WTC11 (cell line): Measurements from ENCODE around the gene ASTN2. TPM values are rescaled to one million over a fixed set of nuclear protein-coding genes. Genes with fewer than 3 reads are reported as not detected.

Source experiments
- ATAC-seq: fragments of 200-7000 bp; cut with Tn5 transposase; 2 replicates; pipeline ENCODE4 v1.10.0; 2021; ENCODE audit warnings: mild to moderate bottlenecking, moderate library complexity
- CTCF ChIA-PET: fragments of 300-600 bp; sonication (Branson Sonifier 250); formaldehyde crosslinking; loops from one replicate; lab custom pipeline; 2021; ENCODE audit warnings: antibody characterized with exemption; lab: Charles Lee
- POLR2A ChIA-PET: fragments of 350-600 bp; sonication (Branson Sonifier 250); formaldehyde crosslinking; loops from one replicate; lab custom pipeline; 2021; ENCODE audit warnings: antibody characterized with exemption; lab: Charles Lee
- DNase-seq: peaks from one replicate; pipeline ENCODE4 v3.0.0; 2021; ENCODE audit warnings: low spot score
- H3K27ac Mint-ChIP-seq: 2 replicates; pipeline ENCODE4 v1.8.0; 2021; ENCODE audit warnings: mixed read lengths
- H3K27me3 Mint-ChIP-seq: 2 replicates; pipeline ENCODE4 v1.8.0; 2021; ENCODE audit warnings: low read depth, mild to moderate bottlenecking, moderate library complexity, mixed read lengths
- H3K36me3 Mint-ChIP-seq: 2 replicates; pipeline ENCODE4 v1.8.0; 2021; ENCODE audit warnings: mixed read lengths
- H3K4me1 Mint-ChIP-seq: 2 replicates; pipeline ENCODE4 v1.8.0; 2022; ENCODE audit warnings: mixed read lengths
- H3K4me3 Mint-ChIP-seq: 2 replicates; pipeline ENCODE4 v1.8.0; 2021; ENCODE audit warnings: mild to moderate bottlenecking, moderate library complexity, mixed read lengths
- H3K9me3 Mint-ChIP-seq: 2 replicates; pipeline ENCODE4 v1.8.0; 2021; ENCODE audit warnings: mixed read lengths
- ATF2 ChIP-seq: sonication (generic); formaldehyde crosslinking; IDR thresholded peaks from 2 replicates; pipeline ENCODE4 v1.8.1; 2022; ENCODE audit warnings: low read depth, missing genetic modification reagents, borderline replicate concordance
- ATF3 ChIP-seq: sonication (generic); formaldehyde crosslinking; conservative IDR thresholded peaks from 2 replicates; pipeline ENCODE4 v1.8.1; 2022; ENCODE audit warnings: mild to moderate bottlenecking, missing genetic modification reagents
- E2F5 ChIP-seq: sonication (generic); formaldehyde crosslinking; IDR thresholded peaks from 2 replicates; pipeline ENCODE4 v1.8.1; 2022; ENCODE audit warnings: mild to moderate bottlenecking, moderate library complexity, missing genetic modification reagents
- ESRRA ChIP-seq: sonication (generic); formaldehyde crosslinking; IDR thresholded peaks from 2 replicates; pipeline ENCODE4 v1.8.1; 2022; ENCODE audit warnings: mild to moderate bottlenecking, missing genetic modification reagents, borderline replicate concordance
- FOXK1 ChIP-seq: sonication (generic); formaldehyde crosslinking; IDR thresholded peaks from 2 replicates; pipeline ENCODE4 v1.8.0; 2022; ENCODE audit warnings: mild to moderate bottlenecking, moderate library complexity, missing genetic modification reagents
- HMGA2 ChIP-seq: fragments of 250-450 bp; sonication (Bioruptor Pico); IDR thresholded peaks from 2 replicates; pipeline ENCODE4 v1.4.0; 2021; ENCODE audit warnings: mild to moderate bottlenecking, moderate library complexity
- MXD4 ChIP-seq: fragments of 250-450 bp; sonication (Bioruptor Pico); IDR thresholded peaks from 2 replicates; pipeline ENCODE4 v1.8.0; 2021; ENCODE audit warnings: mild to moderate bottlenecking, moderate library complexity, borderline replicate concordance
- NFATC4 ChIP-seq: fragments of 250-450 bp; sonication (Bioruptor Pico); IDR thresholded peaks from 2 replicates; pipeline ENCODE4 v1.9.0; 2021; ENCODE audit warnings: mild to moderate bottlenecking
- NR2C2 ChIP-seq: sonication (generic); formaldehyde crosslinking; IDR thresholded peaks from 2 replicates; pipeline ENCODE4 v1.8.0; 2022; ENCODE audit warnings: mild to moderate bottlenecking, missing genetic modification reagents
- SOX15 ChIP-seq: fragments of 250-450 bp; sonication (Bioruptor Pico); IDR thresholded peaks from 2 replicates; pipeline ENCODE4 v1.9.0; 2021; ENCODE audit warnings: mild to moderate bottlenecking
- SP1 ChIP-seq: sonication (generic); formaldehyde crosslinking; conservative IDR thresholded peaks from 2 replicates; pipeline ENCODE4 v1.8.1; 2022; ENCODE audit warnings: missing genetic modification reagents
- TCF7 ChIP-seq: sonication (generic); formaldehyde crosslinking; IDR thresholded peaks from 2 replicates; pipeline ENCODE4 v1.8.0; 2022; ENCODE audit warnings: mild to moderate bottlenecking, low read depth, missing genetic modification reagents, moderate library complexity
- ZBTB43 ChIP-seq: sonication (generic); formaldehyde crosslinking; IDR thresholded peaks from 2 replicates; pipeline ENCODE4 v1.8.1; 2023; ENCODE audit warnings: mild to moderate bottlenecking, missing genetic modification reagents
- ZNF232 ChIP-seq: sonication (generic); formaldehyde crosslinking; IDR thresholded peaks from 2 replicates; pipeline ENCODE4 v1.8.0; 2022; ENCODE audit warnings: mild to moderate bottlenecking, missing genetic modification reagents
- ZNF263 ChIP-seq: sonication (generic); formaldehyde crosslinking; IDR thresholded peaks from 2 replicates; pipeline ENCODE4 v1.8.1; 2022; ENCODE audit warnings: low read depth, mild to moderate bottlenecking, moderate library complexity, missing genetic modification reagents
- ZNF317 ChIP-seq: sonication (generic); formaldehyde crosslinking; IDR thresholded peaks from 2 replicates; pipeline ENCODE4 v1.8.1; 2023; ENCODE audit warnings: low read depth, mild to moderate bottlenecking, moderate library complexity, missing genetic modification reagents, borderline replicate concordance
- total RNA-seq: library from RNA; stranded (reverse); gene quantifications from 3 replicates; pipeline ENCODE4 v1.2.3, GENCODE V29; 2021
- TF ChIP-seq, protein P1 (sequence below): sonication (generic); formaldehyde crosslinking; IDR thresholded peaks from 2 replicates; pipeline ENCODE4 v1.8.0; 2022; ENCODE audit warnings: mild to moderate bottlenecking, missing genetic modification reagents
- TF ChIP-seq, protein P2 (sequence below): sonication (generic); formaldehyde crosslinking; IDR thresholded peaks from 2 replicates; pipeline ENCODE4 v1.8.0; 2023; ENCODE audit warnings: missing genetic modification reagents
- TF ChIP-seq, protein P3 (sequence below): fragments of 250-450 bp; sonication (Bioruptor Pico); IDR thresholded peaks from 2 replicates; pipeline ENCODE4 v1.9.0; 2021; ENCODE audit warnings: mild to moderate bottlenecking
- TF ChIP-seq, protein P4 (sequence below): sonication (generic); formaldehyde crosslinking; IDR thresholded peaks from 2 replicates; pipeline ENCODE4 v1.8.0; 2022; ENCODE audit warnings: missing genetic modification reagents
- TF ChIP-seq, protein P5 (sequence below): fragments of 250-450 bp; sonication (Bioruptor Pico); IDR thresholded peaks from 2 replicates; pipeline ENCODE4 v1.9.0; 2021; ENCODE audit warnings: mild to moderate bottlenecking
- TF ChIP-seq, protein P6 (sequence below): fragments of 250-450 bp; sonication (Bioruptor Pico); IDR thresholded peaks from 2 replicates; pipeline ENCODE4 v1.8.0; 2021; ENCODE audit warnings: mild to moderate bottlenecking

Gene ASTN2
- total RNA-seq, 1 experiment from 2014 or later = 16.2 TPM

DNA sequence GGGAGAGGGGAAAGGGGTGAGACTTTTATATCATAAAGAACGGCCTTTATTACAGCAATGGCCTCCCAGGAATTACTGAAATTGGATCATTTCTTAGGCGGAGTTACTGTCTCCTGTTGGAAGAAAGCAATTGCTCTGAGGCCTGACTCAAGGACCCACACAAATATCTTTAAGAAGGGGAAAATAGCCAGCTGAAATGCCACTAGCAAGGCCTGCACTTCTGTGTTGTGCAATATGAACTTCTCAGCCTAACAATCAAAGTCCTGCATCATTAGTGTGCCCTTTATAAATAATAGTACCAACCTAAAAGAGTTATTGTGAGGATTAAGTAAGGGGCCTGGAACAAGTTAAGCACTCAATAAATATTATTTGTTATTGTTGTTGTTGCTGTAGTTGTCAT, 757.9 kb downstream of the ASTN2 start:
- no peak for ATAC-seq
- TF ChIP-seq, protein P1, sequence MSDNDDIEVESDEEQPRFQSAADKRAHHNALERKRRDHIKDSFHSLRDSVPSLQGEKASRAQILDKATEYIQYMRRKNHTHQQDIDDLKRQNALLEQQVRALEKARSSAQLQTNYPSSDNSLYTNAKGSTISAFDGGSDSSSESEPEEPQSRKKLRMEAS = no peak
- TF ChIP-seq, protein P2, sequence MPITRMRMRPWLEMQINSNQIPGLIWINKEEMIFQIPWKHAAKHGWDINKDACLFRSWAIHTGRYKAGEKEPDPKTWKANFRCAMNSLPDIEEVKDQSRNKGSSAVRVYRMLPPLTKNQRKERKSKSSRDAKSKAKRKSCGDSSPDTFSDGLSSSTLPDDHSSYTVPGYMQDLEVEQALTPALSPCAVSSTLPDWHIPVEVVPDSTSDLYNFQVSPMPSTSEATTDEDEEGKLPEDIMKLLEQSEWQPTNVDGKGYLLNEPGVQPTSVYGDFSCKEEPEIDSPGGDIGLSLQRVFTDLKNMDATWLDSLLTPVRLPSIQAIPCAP (CRISPR knock-in tag) = no peak
- TF ChIP-seq MXD4 (CRISPR knock-in tag) (no peak), NFATC4 (CRISPR knock-in tag) (no peak), FOXK1 (CRISPR knock-in tag) (no peak), ZNF263 (CRISPR knock-in tag) (no peak), E2F5 (CRISPR knock-in tag) (no peak), TCF7 (CRISPR knock-in tag) (no peak), NR2C2 (no peak), ATF3 (no peak), SOX15 (CRISPR knock-in tag) (no peak), SP1 (no peak), ZNF232 (CRISPR knock-in tag) (no peak), ZBTB43 (CRISPR knock-in tag) (no peak)
- TF ChIP-seq, protein P3, sequence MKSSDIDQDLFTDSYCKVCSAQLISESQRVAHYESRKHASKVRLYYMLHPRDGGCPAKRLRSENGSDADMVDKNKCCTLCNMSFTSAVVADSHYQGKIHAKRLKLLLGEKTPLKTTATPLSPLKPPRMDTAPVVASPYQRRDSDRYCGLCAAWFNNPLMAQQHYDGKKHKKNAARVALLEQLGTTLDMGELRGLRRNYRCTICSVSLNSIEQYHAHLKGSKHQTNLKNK (CRISPR knock-in tag) = no peak
- TF ChIP-seq, protein P4, sequence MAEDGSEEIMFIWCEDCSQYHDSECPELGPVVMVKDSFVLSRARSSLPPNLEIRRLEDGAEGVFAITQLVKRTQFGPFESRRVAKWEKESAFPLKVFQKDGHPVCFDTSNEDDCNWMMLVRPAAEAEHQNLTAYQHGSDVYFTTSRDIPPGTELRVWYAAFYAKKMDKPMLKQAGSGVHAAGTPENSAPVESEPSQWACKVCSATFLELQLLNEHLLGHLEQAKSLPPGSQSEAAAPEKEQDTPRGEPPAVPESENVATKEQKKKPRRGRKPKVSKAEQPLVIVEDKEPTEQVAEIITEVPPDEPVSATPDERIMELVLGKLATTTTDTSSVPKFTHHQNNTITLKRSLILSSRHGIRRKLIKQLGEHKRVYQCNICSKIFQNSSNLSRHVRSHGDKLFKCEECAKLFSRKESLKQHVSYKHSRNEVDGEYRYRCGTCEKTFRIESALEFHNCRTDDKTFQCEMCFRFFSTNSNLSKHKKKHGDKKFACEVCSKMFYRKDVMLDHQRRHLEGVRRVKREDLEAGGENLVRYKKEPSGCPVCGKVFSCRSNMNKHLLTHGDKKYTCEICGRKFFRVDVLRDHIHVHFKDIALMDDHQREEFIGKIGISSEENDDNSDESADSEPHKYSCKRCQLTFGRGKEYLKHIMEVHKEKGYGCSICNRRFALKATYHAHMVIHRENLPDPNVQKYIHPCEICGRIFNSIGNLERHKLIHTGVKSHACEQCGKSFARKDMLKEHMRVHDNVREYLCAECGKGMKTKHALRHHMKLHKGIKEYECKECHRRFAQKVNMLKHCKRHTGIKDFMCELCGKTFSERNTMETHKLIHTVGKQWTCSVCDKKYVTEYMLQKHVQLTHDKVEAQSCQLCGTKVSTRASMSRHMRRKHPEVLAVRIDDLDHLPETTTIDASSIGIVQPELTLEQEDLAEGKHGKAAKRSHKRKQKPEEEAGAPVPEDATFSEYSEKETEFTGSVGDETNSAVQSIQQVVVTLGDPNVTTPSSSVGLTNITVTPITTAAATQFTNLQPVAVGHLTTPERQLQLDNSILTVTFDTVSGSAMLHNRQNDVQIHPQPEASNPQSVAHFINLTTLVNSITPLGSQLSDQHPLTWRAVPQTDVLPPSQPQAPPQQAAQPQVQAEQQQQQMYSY (CRISPR knock-in tag) = no peak
- Mint-ChIP-seq H3K27me3 (no peaks in the 10 kb centered on the region), H3K4me1 (peaks cover 6% of the 10 kb centered on the region; the same call in 1 of the 2 replicates), H3K9me3 (no peaks in the 10 kb centered on the region), H3K4me3 (no peak overlapping the region), H3K27ac (no peak overlapping the region), H3K36me3 (no peaks in the 10 kb centered on the region)
- ChIA-PET POLR2A (no interaction called here), CTCF (interaction anchor here (0.8 to 1.1 kb wide), 2 partner anchors 66 to 320 kb away, joined by 3 read pairs; no protein-coding TSS in a partner anchor)
- no peak for DNase-seq

DNA sequence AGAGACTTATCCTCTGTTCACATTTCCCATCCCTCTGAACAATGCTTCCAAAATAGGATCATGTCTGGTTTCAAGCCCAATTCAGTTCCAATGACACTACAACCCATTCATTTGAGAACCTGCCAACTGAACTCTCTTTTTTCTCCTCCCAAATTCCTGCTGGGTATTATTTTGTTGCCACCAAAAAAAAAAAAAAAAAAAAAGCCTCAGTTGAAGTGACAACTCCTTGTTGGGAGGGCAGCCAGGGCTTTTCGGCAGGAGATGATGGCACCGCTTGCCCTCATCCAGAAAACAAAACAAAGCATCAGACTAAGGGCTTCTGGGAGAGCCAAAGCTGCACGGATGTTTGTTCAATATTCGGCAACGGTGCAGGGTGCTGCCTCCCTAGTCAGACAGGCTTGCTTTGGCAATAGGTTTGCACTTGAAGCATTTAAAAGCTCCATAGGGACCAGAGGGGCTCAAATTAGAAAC, 758.3 kb downstream of the ASTN2 start:
- H3K36me3 Mint-ChIP-seq = peaks cover under 1% of the 10 kb centered on the region; the same call in 1 of the 2 replicates
- no peak for TF ChIP-seq ZNF317 (CRISPR knock-in tag)
- TF ChIP-seq, protein P5, sequence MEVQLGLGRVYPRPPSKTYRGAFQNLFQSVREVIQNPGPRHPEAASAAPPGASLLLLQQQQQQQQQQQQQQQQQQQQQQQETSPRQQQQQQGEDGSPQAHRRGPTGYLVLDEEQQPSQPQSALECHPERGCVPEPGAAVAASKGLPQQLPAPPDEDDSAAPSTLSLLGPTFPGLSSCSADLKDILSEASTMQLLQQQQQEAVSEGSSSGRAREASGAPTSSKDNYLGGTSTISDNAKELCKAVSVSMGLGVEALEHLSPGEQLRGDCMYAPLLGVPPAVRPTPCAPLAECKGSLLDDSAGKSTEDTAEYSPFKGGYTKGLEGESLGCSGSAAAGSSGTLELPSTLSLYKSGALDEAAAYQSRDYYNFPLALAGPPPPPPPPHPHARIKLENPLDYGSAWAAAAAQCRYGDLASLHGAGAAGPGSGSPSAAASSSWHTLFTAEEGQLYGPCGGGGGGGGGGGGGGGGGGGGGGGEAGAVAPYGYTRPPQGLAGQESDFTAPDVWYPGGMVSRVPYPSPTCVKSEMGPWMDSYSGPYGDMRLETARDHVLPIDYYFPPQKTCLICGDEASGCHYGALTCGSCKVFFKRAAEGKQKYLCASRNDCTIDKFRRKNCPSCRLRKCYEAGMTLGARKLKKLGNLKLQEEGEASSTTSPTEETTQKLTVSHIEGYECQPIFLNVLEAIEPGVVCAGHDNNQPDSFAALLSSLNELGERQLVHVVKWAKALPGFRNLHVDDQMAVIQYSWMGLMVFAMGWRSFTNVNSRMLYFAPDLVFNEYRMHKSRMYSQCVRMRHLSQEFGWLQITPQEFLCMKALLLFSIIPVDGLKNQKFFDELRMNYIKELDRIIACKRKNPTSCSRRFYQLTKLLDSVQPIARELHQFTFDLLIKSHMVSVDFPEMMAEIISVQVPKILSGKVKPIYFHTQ (CRISPR knock-in tag) = no peak
- no peak for TF ChIP-seq ESRRA (CRISPR knock-in tag)
- TF ChIP-seq, protein P6, sequence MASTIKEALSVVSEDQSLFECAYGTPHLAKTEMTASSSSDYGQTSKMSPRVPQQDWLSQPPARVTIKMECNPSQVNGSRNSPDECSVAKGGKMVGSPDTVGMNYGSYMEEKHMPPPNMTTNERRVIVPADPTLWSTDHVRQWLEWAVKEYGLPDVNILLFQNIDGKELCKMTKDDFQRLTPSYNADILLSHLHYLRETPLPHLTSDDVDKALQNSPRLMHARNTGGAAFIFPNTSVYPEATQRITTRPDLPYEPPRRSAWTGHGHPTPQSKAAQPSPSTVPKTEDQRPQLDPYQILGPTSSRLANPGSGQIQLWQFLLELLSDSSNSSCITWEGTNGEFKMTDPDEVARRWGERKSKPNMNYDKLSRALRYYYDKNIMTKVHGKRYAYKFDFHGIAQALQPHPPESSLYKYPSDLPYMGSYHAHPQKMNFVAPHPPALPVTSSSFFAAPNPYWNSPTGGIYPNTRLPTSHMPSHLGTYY (CRISPR knock-in tag) = no peak
- TF ChIP-seq ATF2 = no peak
- no peak for TF ChIP-seq HMGA2 (CRISPR knock-in tag)

More for the DNA sequence above, 758.3 kb downstream of the ASTN2 start:
- Mint-ChIP-seq H3K4me3 (no peak overlapping the region), H3K27me3 (no peaks in the 10 kb centered on the region), H3K4me1 (peaks cover 6% of the 10 kb centered on the region; the same call in 1 of the 2 replicates), H3K9me3 (no peaks in the 10 kb centered on the region), H3K27ac (no peak overlapping the region)
- POLR2A ChIA-PET = no interaction called here
- CTCF ChIA-PET = interaction anchor here (0.8 kb wide), 1 partner anchor 320 kb away, joined by 3 read pairs; no protein-coding TSS in a partner anchor
- no peak for DNase-seq
- no peak for ATAC-seq
